ENCODE results near the gene SAA2.

DNA sequence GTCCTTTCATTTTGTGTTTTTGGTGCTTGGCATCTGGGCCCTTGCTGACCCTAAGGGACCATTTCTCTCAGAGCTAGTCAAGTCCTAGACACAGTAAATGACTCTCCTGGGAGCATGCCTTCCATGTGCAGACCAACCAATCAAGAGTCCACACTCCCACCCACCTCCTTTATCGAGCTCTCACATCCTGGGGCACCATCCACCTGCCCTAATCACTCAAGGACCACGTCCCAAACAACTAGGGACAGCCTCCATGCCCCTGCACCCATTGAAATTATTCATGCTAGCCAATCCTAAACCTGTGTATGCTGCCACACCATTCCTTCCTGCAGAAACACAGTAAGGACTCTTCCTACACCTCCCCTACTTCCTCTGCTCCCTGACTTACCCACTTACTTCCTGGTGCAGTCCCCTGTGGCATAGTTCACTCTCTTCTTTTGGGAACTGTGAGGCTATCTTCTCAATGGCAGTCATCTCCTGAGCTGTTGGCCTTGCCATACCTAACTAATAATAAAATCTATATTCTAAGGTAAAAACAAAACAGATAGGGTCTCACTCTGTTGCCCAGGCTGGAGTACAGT lies 6.4 kb upstream of the SAA2 start:
- TF ChIP-seq POLR2A (IDR thresholded peaks at IDR 0.05; ENCODE audit: low read length) (no peak), GATA1 (IDR thresholded peaks at IDR 0.05; ENCODE audit: low read depth, low read length) (no peak)

Data from erythroblast (primary cell).